NB4 (cell line): ENCODE data around the gene IL22.

ENCODE experiments used
- MYC ChIP-seq: IDR thresholded peaks from 2 replicates; pipeline ENCODE4 v1.6.1; 2011; ENCODE audit warnings: low read depth, low read length
- POLR2A ChIP-seq: IDR thresholded peaks from 2 replicates; pipeline ENCODE4 v1.6.1; 2011; ENCODE audit warnings: mild to moderate bottlenecking; ENCODE audit not compliant: insufficient read length; ENCODE audit errors: extremely low read depth
- TF ChIP-seq, protein P1 (sequence below): IDR thresholded peaks from one replicate; pipeline ENCODE4 v1.5.1; 2012; ENCODE audit warnings: low read depth, low read length
- TF ChIP-seq, protein P2 (sequence below): IDR thresholded peaks from 2 replicates; pipeline ENCODE4 v1.6.1; 2011; ENCODE audit warnings: low read depth, low read length

DNA sequence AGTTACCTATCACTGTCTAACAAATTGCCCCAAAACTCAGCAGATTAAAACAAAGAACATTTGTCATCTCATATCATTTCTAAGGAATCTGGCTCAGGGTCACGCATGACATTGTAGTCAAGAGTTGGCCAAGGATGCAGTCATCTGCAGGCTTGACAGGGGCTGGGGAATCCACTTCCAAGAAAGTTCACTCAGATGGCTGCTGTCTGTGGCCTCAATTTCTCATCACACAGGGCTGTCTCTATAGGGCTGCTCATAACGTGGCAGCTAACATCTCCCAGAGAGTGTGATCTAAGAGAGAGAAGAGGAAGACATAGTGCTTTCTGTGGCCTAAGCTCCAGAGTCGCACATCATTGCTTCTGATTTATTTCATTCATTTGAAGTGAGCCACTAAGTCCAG lies 17.0 kb upstream of the IL22 start:
- TF ChIP-seq, protein P1, sequence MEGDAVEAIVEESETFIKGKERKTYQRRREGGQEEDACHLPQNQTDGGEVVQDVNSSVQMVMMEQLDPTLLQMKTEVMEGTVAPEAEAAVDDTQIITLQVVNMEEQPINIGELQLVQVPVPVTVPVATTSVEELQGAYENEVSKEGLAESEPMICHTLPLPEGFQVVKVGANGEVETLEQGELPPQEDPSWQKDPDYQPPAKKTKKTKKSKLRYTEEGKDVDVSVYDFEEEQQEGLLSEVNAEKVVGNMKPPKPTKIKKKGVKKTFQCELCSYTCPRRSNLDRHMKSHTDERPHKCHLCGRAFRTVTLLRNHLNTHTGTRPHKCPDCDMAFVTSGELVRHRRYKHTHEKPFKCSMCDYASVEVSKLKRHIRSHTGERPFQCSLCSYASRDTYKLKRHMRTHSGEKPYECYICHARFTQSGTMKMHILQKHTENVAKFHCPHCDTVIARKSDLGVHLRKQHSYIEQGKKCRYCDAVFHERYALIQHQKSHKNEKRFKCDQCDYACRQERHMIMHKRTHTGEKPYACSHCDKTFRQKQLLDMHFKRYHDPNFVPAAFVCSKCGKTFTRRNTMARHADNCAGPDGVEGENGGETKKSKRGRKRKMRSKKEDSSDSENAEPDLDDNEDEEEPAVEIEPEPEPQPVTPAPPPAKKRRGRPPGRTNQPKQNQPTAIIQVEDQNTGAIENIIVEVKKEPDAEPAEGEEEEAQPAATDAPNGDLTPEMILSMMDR = no peak
- TF ChIP-seq POLR2A (no peak), MYC (no peak)
- TF ChIP-seq, protein P2, sequence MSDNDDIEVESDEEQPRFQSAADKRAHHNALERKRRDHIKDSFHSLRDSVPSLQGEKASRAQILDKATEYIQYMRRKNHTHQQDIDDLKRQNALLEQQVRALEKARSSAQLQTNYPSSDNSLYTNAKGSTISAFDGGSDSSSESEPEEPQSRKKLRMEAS = no peak
